Stomach (tissue), 9 donors: ENCODE results near the gene ELOB. TPM values are rescaled to one million over a fixed set of nuclear protein-coding genes. Genes with fewer than 3 reads are reported as not detected.

Experiments used
- DNase-seq, 2 donors: peaks; one replicate each; pipeline versions ENCODE4 v3.0.0 to v3.0.0-alpha.2; 2013 to 2019
- H3K27ac ChIP-seq, 5 donors: fragments of 200-600 bp in 4 of 5; sonication (generic) in 4 of 5; one replicate each; pipeline ENCODE4 v1.5.1; 2013 to 2019; ENCODE audit warnings: mild to moderate bottlenecking in 1 of 5, moderate library complexity in 1 of 5
- H3K27me3 ChIP-seq, 3 donors: fragments of 200-600 bp; sonication (generic); one replicate each; pipeline ENCODE4 v1.5.1; 2017 to 2019; ENCODE audit warnings: mixed run types in 1 of 3
- H3K36me3 ChIP-seq, 4 donors: fragments of 200-600 bp; sonication (generic); 1 replicate in 3 of 4; 2 replicates in 1 of 4; pipeline ENCODE4 v1.5.1; 2016 to 2019
- H3K4me1 ChIP-seq, 4 donors: fragments of 200-600 bp; sonication (generic); one replicate each; pipeline ENCODE4 v1.5.1; 2016 to 2019
- H3K4me3 ChIP-seq, 4 donors: fragments of 200-600 bp; sonication (generic) in 3 of 4; one replicate each; pipeline ENCODE4 v1.5.1; 2016 to 2019; ENCODE audit warnings: mild to moderate bottlenecking in 1 of 4
- H3K9me3 ChIP-seq, 4 donors: fragments of 200-600 bp; sonication (generic); one replicate each; pipeline ENCODE4 v1.5.1; 2016 to 2019
- CTCF ChIP-seq, 7 experiments: fragments of 450-650 bp in 4 of 7; fragments of 200-600 bp in 3 of 7; sonication (generic) in 3 of 7; IDR thresholded peaks; one replicate each; pipeline ENCODE4 v1.5.1; 2016 to 2019; ENCODE audit warnings: antibody characterized with exemption in 7 of 7, control low read depth in 2 of 7, mild to moderate bottlenecking in 1 of 7
- EP300 ChIP-seq: sonication (generic); formaldehyde crosslinking; IDR thresholded peaks from one replicate; pipeline ENCODE4 v1.6.1; 2017; ENCODE audit warnings: antibody characterized with exemption
- POLR2A ChIP-seq, 4 donors: fragments of 450-650 bp; IDR thresholded peaks; one replicate each; pipeline ENCODE4 v1.6.1; 2016; ENCODE audit warnings: antibody characterized with exemption in 4 of 4, control low read depth in 2 of 4, mild to moderate bottlenecking in 1 of 4, moderate library complexity in 1 of 4
- POLR2AphosphoS5 ChIP-seq, 3 donors: sonication (generic); formaldehyde crosslinking; IDR thresholded peaks; one replicate each; pipeline ENCODE4 v1.6.1; 2016; ENCODE audit warnings: antibody characterized with exemption in 3 of 3
- WGBS, 5 donors: extraction: QIAGEN DNeasy Blood & Tissue Kit in 3 of 5; methylation state at CpG; one replicate each; pipeline versions ENCODE4 v1.1.5 to v1.1.7; 2013 to 2018; 5-methylcytosine and 5-hydroxymethylcytosine counted together
- intact Hi-C: fragments of 100-400 bp; cut with DNase I; formaldehyde crosslinking; loops from one replicate; pipeline ENCODE4 v1.15.1; 2023; ENCODE audit warnings: low total_unique reads
- polyA plus RNA-seq, 3 donors: library from polyadenylated mRNA; stranded (reverse); fragments of 200-250 nt; gene quantifications; one replicate each; pipeline ENCODE4 v1.2.3, GENCODE V29; 2013
- total RNA-seq, 5 donors: library from RNA; depleted of rRNA; stranded (reverse); fragments of >200 nt; gene quantifications; one replicate each; pipeline versions ENCODE4 v1.1.0 to v1.2.3, GENCODE V29; 2014 to 2016
- donor health status: healthy with polysubstance abuse.
- donor health status: Bipolar disorder and iron deficiency.
- donor health status: healthy.

Gene ELOB
- total and polyA plus RNA-seq, 8 donors = 68.1 to 713 (median 231) TPM

GRCh38 chr16:2817340-2818271 is 40.5 kb upstream of the ELOB start:
- DNase-seq = no peak
- H3K4me3 ChIP-seq = peak overlapping the region in 1 of 4 donors; percentile 3
- peaks cover 0 to 81% (median 3%) of the 10 kb centered on the region in 3 donors for H3K27me3 ChIP-seq
- H3K4me1 ChIP-seq = no peaks in the 10 kb centered on the region
- no peak overlapping the region for H3K27ac ChIP-seq
- no peaks in the 10 kb centered on the region for H3K36me3 ChIP-seq
- H3K9me3 ChIP-seq = no peaks in the 10 kb centered on the region
- intact Hi-C loops = no loop called here
- TF ChIP-seq POLR2A (IDR thresholded peaks at IDR 0.05) (no peak), CTCF (IDR thresholded peaks at IDR 0.05) (no peak), POLR2AphosphoS5 (IDR thresholded peaks at IDR 0.05) (no peak), EP300 (no peak)
- 61 to 75% (median 72%) methylated on average over 48 to 68 of the region's 68 CpGs for WGBS, 5 donors

GRCh38 chr16:2816751-2817339 is 39.8 kb upstream of the ELOB start, which contains the start of gene PRSS21:
PRSS21 (plus strand) TSS chr16:2817237; CDS start chr16:2817269, 32 bp downstream.
- Histone ChIP-seq H3K27me3 (peaks cover 0 to 83% (median 3%) of the 10 kb centered on the region in 3 donors), H3K36me3 (no peaks in the 10 kb centered on the region), H3K9me3 (no peaks in the 10 kb centered on the region), H3K4me3 (peak within 1 kb of the TSS in 1 of 4 donors; percentile 3), H3K4me1 (peaks cover 0 to 2% (median 0%) of the 10 kb centered on the region in 4 donors), H3K27ac (no peak within 1 kb of the TSS)
- intact Hi-C loops = no loop called here
- 62 to 88% (median 68%) methylated on average over 10 to 28 of the region's 28 CpGs for WGBS, 5 donors
- no peak for DNase-seq
- TF ChIP-seq POLR2A (IDR thresholded peaks at IDR 0.05) = no peak
- TF ChIP-seq CTCF (IDR thresholded peaks at IDR 0.05) = peak in 1 of 7 experiments; percentile 26

DNA sequence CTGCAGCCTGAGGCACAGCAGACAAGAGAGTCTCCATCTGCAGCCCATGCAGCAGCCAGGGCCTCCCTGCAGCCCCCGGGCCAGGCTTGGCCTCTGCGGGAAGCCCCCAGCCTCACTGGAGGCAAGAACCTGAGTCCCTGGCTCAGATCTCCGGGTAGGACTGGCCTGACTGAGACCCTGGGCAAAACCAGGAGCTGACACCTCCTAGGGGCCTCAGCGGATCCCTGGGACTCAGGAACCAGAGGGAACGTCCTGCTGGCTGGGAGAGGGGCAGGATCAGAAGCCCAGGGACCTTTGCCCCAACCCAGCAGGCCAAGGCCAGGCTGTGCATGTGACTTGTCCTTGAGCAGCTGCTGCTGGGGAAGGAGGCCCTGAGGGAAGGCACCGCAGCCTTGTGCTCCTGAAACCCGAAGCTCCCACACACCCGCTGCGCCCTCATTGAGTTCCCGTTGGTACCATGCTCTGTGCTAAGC is 38.3 kb upstream of the ELOB start:
- no peaks in the 10 kb centered on the region for H3K9me3 ChIP-seq
- H3K4me3 ChIP-seq = no peak overlapping the region
- WGBS, 5 donors = 78 to 89% (median 87%) methylated on average over 7 to 10 of the region's 10 CpGs
- DNase-seq = no peak
- peaks cover 0 to 81% (median 3%) of the 10 kb centered on the region in 3 donors for H3K27me3 ChIP-seq
- no peaks in the 10 kb centered on the region for H3K36me3 ChIP-seq
- intact Hi-C loops = no loop called here
- TF ChIP-seq EP300 (no peak), POLR2AphosphoS5 (IDR thresholded peaks at IDR 0.05) (no peak), CTCF (IDR thresholded peaks at IDR 0.05) (no peak), POLR2A (IDR thresholded peaks at IDR 0.05) (no peak)
- H3K4me1 ChIP-seq = peaks cover 0 to 7% (median 0%) of the 10 kb centered on the region in 4 donors
- H3K27ac ChIP-seq = no peak overlapping the region

GRCh38 chr16:2814551-2815298 is 37.6 kb upstream of the ELOB start:
- Histone ChIP-seq H3K27me3 (peaks cover 0 to 81% (median 0%) of the 10 kb centered on the region in 3 donors), H3K9me3 (no peaks in the 10 kb centered on the region)
- 79 to 86% (median 80%) methylated on average over 17 to 20 of the region's 20 CpGs for WGBS, 5 donors

More at GRCh38 chr16:2814551-2815298, 37.6 kb upstream of the ELOB start:
- Histone ChIP-seq H3K4me3 (no peak overlapping the region), H3K36me3 (no peaks in the 10 kb centered on the region), H3K4me1 (peaks cover 0 to 7% (median 0%) of the 10 kb centered on the region in 4 donors), H3K27ac (no peak overlapping the region)
- TF ChIP-seq POLR2AphosphoS5 (IDR thresholded peaks at IDR 0.05) = no peak
- TF ChIP-seq POLR2A (IDR thresholded peaks at IDR 0.05) = no peak
- no peak for TF ChIP-seq CTCF (IDR thresholded peaks at IDR 0.05)
- no peak for TF ChIP-seq EP300
- DNase-seq = no peak
- intact Hi-C loops = no loop called here
